HL-60 (cell line): ENCODE measurements around the gene FRMPD2.

ENCODE experiments used
- CTCF ChIP-seq: IDR thresholded peaks from one replicate; pipeline ENCODE4 v1.5.1; 2011; ENCODE audit warnings: low read length, control low read depth, inconsistent platforms; ENCODE audit not compliant: insufficient read depth
- POLR2AphosphoS5 ChIP-seq: IDR thresholded peaks from 2 replicates; pipeline ENCODE4 v1.6.1; 2012; ENCODE audit warnings: low read depth
- REST ChIP-seq: IDR thresholded peaks from 2 replicates; pipeline ENCODE4 v1.6.1; 2012; ENCODE audit warnings: low read depth; ENCODE audit not compliant: insufficient replicate concordance

GRCh38 chr10:48272682-48273081 is 1.8 kb downstream of the FRMPD2 start:
- TF ChIP-seq CTCF, result no peak
- TF ChIP-seq POLR2AphosphoS5, result no peak
- TF ChIP-seq REST, result no peak
